ENCODE data around the gene SLC22A31.

DNA sequence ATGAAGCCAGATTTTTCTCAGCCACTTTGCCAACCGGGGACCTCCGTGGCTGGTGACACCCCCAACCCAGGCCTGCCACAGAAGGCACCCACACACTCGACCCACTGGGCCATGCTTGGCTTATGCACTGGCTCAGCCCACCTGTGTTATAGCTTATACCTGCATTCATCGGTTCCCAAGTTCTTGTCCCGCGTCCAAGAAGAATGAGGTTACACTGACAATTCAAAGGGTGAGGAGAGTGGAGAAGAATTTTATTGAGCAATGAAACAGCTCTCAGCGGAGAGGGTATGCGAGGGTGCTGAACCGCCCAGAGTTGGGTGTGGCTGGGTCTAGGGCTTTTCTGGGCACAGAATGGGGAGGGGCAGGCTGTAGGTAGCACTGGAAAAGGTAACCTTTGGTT, 51.0 kb downstream of the SLC22A31 start:
- TF ChIP-seq TSHZ2 (CRISPR knock-in tag; IDR thresholded peaks at IDR 0.05): no peak
- TF ChIP-seq, protein P1, sequence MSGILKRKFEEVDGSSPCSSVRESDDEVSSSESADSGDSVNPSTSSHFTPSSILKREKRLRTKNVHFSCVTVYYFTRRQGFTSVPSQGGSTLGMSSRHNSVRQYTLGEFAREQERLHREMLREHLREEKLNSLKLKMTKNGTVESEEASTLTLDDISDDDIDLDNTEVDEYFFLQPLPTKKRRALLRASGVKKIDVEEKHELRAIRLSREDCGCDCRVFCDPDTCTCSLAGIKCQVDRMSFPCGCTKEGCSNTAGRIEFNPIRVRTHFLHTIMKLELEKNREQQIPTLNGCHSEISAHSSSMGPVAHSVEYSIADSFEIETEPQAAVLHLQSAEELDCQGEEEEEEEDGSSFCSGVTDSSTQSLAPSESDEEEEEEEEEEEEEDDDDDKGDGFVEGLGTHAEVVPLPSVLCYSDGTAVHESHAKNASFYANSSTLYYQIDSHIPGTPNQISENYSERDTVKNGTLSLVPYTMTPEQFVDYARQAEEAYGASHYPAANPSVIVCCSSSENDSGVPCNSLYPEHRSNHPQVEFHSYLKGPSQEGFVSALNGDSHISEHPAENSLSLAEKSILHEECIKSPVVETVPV (CRISPR knock-in tag; IDR thresholded peaks at IDR 0.05): no peak
- TF ChIP-seq PATZ1 (CRISPR knock-in tag; IDR thresholded peaks at IDR 0.05; ENCODE audit: borderline replicate concordance): no peak
- TF ChIP-seq, protein P2, sequence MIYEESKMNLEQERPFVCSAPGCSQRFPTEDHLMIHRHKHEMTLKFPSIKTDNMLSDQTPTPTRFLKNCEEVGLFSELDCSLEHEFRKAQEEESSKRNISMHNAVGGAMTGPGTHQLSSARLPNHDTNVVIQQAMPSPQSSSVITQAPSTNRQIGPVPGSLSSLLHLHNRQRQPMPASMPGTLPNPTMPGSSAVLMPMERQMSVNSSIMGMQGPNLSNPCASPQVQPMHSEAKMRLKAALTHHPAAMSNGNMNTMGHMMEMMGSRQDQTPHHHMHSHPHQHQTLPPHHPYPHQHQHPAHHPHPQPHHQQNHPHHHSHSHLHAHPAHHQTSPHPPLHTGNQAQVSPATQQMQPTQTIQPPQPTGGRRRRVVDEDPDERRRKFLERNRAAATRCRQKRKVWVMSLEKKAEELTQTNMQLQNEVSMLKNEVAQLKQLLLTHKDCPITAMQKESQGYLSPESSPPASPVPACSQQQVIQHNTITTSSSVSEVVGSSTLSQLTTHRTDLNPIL (CRISPR knock-in tag; IDR thresholded peaks at IDR 0.05; ENCODE audit: low read depth): no peak
- TF ChIP-seq TCF4 (CRISPR knock-in tag; IDR thresholded peaks at IDR 0.05; ENCODE audit: borderline replicate concordance): no peak
- TF ChIP-seq ZFP30 (CRISPR knock-in tag; IDR thresholded peaks at IDR 0.05): no peak
